OCI-LY7 (cell line): Measurements from ENCODE around the gene ENHO. TPM values are rescaled to one million over a fixed set of nuclear protein-coding genes. Genes with fewer than 3 reads are reported as not detected.
"Not testable (repeated sequence)": the region's sequence is repeated elsewhere in the genome, so short reads cannot be mapped to it uniquely, and the experiment has no call there.

Experiments used
- BruUV-seq: library from RNA; stranded (reverse); fragments of 400-500 nt; replicated peaks from 2 replicates; lab custom pipeline; 2021; lab: Mats Ljungman, UMichigan
- CTCF ChIA-PET: fragments of 300-600 bp; sonication (Branson Sonifier 250); formaldehyde crosslinking; loops from one replicate; lab custom pipeline; 2022; ENCODE audit warnings: antibody characterized with exemption; ENCODE audit not compliant: unreplicated experiment; lab: Charles Lee
- POLR2A ChIA-PET: fragments of 300-600 bp; sonication (Branson Sonifier 250); formaldehyde crosslinking; loops from one replicate; lab custom pipeline; 2022; ENCODE audit warnings: antibody characterized with exemption; lab: Charles Lee
- DNase-seq: peaks from one replicate; pipeline ENCODE4 v3.0.0-alpha.2; 2015; ENCODE audit warnings: low spot score
- H2AFZ ChIP-seq: fragments of 200-600 bp; sonication (generic), shearing (Covaris generic); 2 replicates; pipeline ENCODE4 v1.6.1; 2014; ENCODE audit warnings: mild to moderate bottlenecking, antibody characterized with exemption, low read length, moderate library complexity
- H3K27ac ChIP-seq: fragments of 200-600 bp; sonication (generic); 2 replicates; pipeline ENCODE4 v1.5.1; 2014; ENCODE audit warnings: mixed run types, low read depth, mild to moderate bottlenecking, moderate library complexity, low read length, inconsistent platforms; ENCODE audit not compliant: poor library complexity, severe bottlenecking
- H3K36me3 ChIP-seq: fragments of 200-600 bp; sonication (generic); 2 replicates; pipeline ENCODE4 v1.6.1; 2014; ENCODE audit warnings: mild to moderate bottlenecking, antibody characterized with exemption, low read length, moderate library complexity, mixed read lengths; ENCODE audit not compliant: insufficient read depth
- H3K4me1 ChIP-seq: fragments of 200-600 bp; sonication (generic); 2 replicates; pipeline ENCODE4 v1.5.1; 2014; ENCODE audit warnings: mild to moderate bottlenecking, low read length; ENCODE audit not compliant: insufficient read depth, poor library complexity, severe bottlenecking
- H3K4me2 ChIP-seq: fragments of 200-600 bp; sonication (generic); 2 replicates; pipeline ENCODE4 v1.6.1; 2014; ENCODE audit warnings: mild to moderate bottlenecking, low read length
- H3K4me3 ChIP-seq: fragments of 200-600 bp; sonication (generic); 2 replicates; pipeline ENCODE4 v1.5.1; 2014; ENCODE audit warnings: mild to moderate bottlenecking, low read depth, low read length; ENCODE audit not compliant: poor library complexity, severe bottlenecking
- H3K79me2 ChIP-seq: fragments of 200-600 bp; sonication (generic); 2 replicates; pipeline ENCODE4 v1.6.1; 2016; ENCODE audit warnings: low read depth, mild to moderate bottlenecking, low read length, moderate library complexity, mixed read lengths; ENCODE audit not compliant: insufficient read depth
- H3K9me2 ChIP-seq: fragments of 200-600 bp; sonication (generic); 2 replicates; pipeline ENCODE4 v1.6.1; 2016; ENCODE audit warnings: mild to moderate bottlenecking, low read length, mixed read lengths; ENCODE audit not compliant: insufficient read depth
- H3K9me3 ChIP-seq: fragments of 200-600 bp; sonication (generic); 2 replicates; pipeline ENCODE4 v1.6.1; 2014; ENCODE audit warnings: mild to moderate bottlenecking, mixed run types, low read length, mixed read lengths
- H4K20me1 ChIP-seq: fragments of 200-600 bp; sonication (generic); 2 replicates; pipeline ENCODE4 v1.6.1; 2014; ENCODE audit warnings: mild to moderate bottlenecking, antibody characterized with exemption, low read length, moderate library complexity, mixed read lengths; ENCODE audit not compliant: insufficient read depth
- EZH2phosphoT487 ChIP-seq: fragments of 200-600 bp; sonication (generic); IDR thresholded peaks from 2 replicates; pipeline ENCODE4 v1.6.1; 2018; ENCODE audit warnings: low read depth, borderline replicate concordance, mild to moderate bottlenecking, mixed run types, antibody characterized with exemption, low read length, moderate library complexity, mixed read lengths
- intact Hi-C: fragments of 100-400 bp; cut with micrococcal nuclease; formaldehyde crosslinking; loops from one replicate; pipeline ENCODE4 v1.10.0; 2022; ENCODE audit not compliant: unreplicated experiment
- total RNA-seq, 2 experiments: library from RNA; depleted of rRNA in 1 of 2; stranded (reverse); fragments of >200 nt in 1 of 2; shearing (Covaris generic) in 1 of 2; gene quantifications; 2 replicates each; pipeline ENCODE4 v1.2.3, GENCODE V29; 2014 to 2022
- TF ChIP-seq, protein P1 (sequence below): fragments of 200-600 bp; sonication (generic); conservative IDR thresholded peaks from 2 replicates; pipeline ENCODE4 v1.5.1; 2014; ENCODE audit warnings: mild to moderate bottlenecking, antibody characterized with exemption, low read length, moderate library complexity, mixed read lengths

Gene ENHO
- total RNA-seq, 2 experiments from 2014 or later: 0.91 TPM; not detected in 1

GRCh38 chr9:34540827-34541226 lies 18.0 kb upstream of the ENHO start:
- H3K9me2 ChIP-seq: no peaks in the 10 kb centered on the region
- H3K4me3 ChIP-seq: no peak overlapping the region
- no peaks in the 10 kb centered on the region for H3K9me3 ChIP-seq
- no peaks in the 10 kb centered on the region for H3K79me2 ChIP-seq
- BruUV-seq: no TSS peak
- ChIA-PET CTCF (interaction anchor here (0.6 kb wide), 1 partner anchor 15 kb away, joined by 5 read pairs; no protein-coding TSS in a partner anchor), POLR2A (no interaction called here)
- no peaks in the 10 kb centered on the region for H3K4me1 ChIP-seq
- H3K36me3 ChIP-seq: no peaks in the 10 kb centered on the region
- intact Hi-C loops: no loop called here
- H4K20me1 ChIP-seq: no peaks in the 10 kb centered on the region
- H3K4me2 ChIP-seq: no peak overlapping the region
- H2AFZ ChIP-seq: no peak overlapping the region
- TF ChIP-seq EZH2phosphoT487: no peak
- TF ChIP-seq, protein P1, sequence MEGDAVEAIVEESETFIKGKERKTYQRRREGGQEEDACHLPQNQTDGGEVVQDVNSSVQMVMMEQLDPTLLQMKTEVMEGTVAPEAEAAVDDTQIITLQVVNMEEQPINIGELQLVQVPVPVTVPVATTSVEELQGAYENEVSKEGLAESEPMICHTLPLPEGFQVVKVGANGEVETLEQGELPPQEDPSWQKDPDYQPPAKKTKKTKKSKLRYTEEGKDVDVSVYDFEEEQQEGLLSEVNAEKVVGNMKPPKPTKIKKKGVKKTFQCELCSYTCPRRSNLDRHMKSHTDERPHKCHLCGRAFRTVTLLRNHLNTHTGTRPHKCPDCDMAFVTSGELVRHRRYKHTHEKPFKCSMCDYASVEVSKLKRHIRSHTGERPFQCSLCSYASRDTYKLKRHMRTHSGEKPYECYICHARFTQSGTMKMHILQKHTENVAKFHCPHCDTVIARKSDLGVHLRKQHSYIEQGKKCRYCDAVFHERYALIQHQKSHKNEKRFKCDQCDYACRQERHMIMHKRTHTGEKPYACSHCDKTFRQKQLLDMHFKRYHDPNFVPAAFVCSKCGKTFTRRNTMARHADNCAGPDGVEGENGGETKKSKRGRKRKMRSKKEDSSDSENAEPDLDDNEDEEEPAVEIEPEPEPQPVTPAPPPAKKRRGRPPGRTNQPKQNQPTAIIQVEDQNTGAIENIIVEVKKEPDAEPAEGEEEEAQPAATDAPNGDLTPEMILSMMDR: no peak
- no peak for DNase-seq
- H3K27ac ChIP-seq: no peak overlapping the region

- no peak overlapping the region for H3K27ac ChIP-seq
- intact Hi-C loops: no loop called here
- ChIA-PET CTCF (no interaction called here), POLR2A (no interaction called here)
- no peaks in the 10 kb centered on the region for H3K36me3 ChIP-seq
- no TSS peak for BruUV-seq
- no peak overlapping the region for H3K4me3 ChIP-seq
- H4K20me1 ChIP-seq: no peaks in the 10 kb centered on the region
- no peak overlapping the region for H3K4me2 ChIP-seq
- H3K9me3 ChIP-seq: no peaks in the 10 kb centered on the region
- no peak for DNase-seq
- H2AFZ ChIP-seq: no peak overlapping the region
- TF ChIP-seq, protein P1: no peak
- TF ChIP-seq EZH2phosphoT487: no peak
- no peaks in the 10 kb centered on the region for H3K4me1 ChIP-seq
- no peaks in the 10 kb centered on the region for H3K79me2 ChIP-seq
- no peaks in the 10 kb centered on the region for H3K9me2 ChIP-seq
Observed at GRCh38 chr9:34536685-34537084, 13.9 kb upstream of the ENHO start.

DNA sequence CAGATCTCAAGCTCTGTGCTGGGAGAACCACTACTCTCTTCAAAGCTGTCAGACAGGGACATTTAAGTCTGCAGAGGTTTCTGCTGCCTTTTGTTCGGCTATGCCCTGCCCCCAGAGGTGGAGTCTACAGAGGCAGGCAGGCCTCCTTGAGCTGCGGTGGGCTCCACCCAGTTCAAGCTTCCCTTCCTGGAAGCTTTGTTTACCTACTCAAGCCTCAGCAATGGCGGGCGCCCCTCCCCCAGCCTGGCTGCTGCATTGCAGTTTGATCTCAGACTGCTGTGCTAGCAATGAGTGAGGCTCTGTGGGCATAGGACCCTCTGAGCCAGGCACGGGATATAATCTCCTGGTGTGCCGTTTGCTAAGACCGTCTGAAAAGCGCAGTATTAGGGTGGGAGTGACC lies 9.3 kb upstream of the ENHO start:
- H3K4me2 ChIP-seq, H4K20me1 ChIP-seq, DNase-seq, POLR2A ChIA-PET, H3K9me3 ChIP-seq, BruUV-seq, H2AFZ ChIP-seq, H3K4me1 ChIP-seq, H3K36me3 ChIP-seq, H3K27ac ChIP-seq, H3K9me2 ChIP-seq, CTCF ChIA-PET, intact Hi-C loops, H3K79me2 ChIP-seq, H3K4me3 ChIP-seq: not testable (repeated sequence)
